H1 (cell line): ENCODE measurements around the gene TPPP3.

ENCODE experiments used
- CBX8 ChIP-seq: fragments of 300-800, 300-1000 bp; sonication (generic); IDR thresholded peaks from 2 replicates; pipeline ENCODE4 v1.7.1; 2016; ENCODE audit warnings: low read depth, low read length, borderline replicate concordance
- CEBPB ChIP-seq: IDR thresholded peaks from 2 replicates; pipeline ENCODE4 v1.6.1; 2012; ENCODE audit warnings: low read depth, low read length
- CTCF ChIP-seq, 3 experiments: IDR thresholded peaks; 1 replicate in 2 of 3; 2 replicates in 1 of 3; pipeline versions ENCODE4 v1.5.1 to v1.6.1; 2011; ENCODE audit warnings: low read length in 3 of 3, mild to moderate bottlenecking in 3 of 3, inconsistent platforms in 2 of 3, low read depth in 1 of 3, moderate library complexity in 1 of 3; ENCODE audit not compliant: insufficient read depth in 1 of 3; ENCODE audit errors: control extremely low read depth in 1 of 3
- EP300 ChIP-seq, 2 experiments: IDR thresholded peaks; 1 replicate in 1 of 2; 2 replicates in 1 of 2; pipeline ENCODE4 v1.6.1; 2011 to 2012; ENCODE audit warnings: low read depth in 2 of 2, low read length in 2 of 2, mild to moderate bottlenecking in 2 of 2, borderline replicate concordance in 1 of 2, inconsistent platforms in 1 of 2, moderate library complexity in 1 of 2
- EZH2 ChIP-seq: fragments of 200-600 bp; sonication (generic); IDR thresholded peaks from 2 replicates; pipeline ENCODE4 v1.7.1; 2012; ENCODE audit warnings: low read depth, mild to moderate bottlenecking, moderate library complexity, low read length, inconsistent platforms; ENCODE audit not compliant: severe bottlenecking
- KDM1A ChIP-seq: fragments of 200-600, 300-600 bp; sonication (generic); IDR thresholded peaks from 2 replicates; pipeline ENCODE4 v1.7.1; 2016; ENCODE audit warnings: mild to moderate bottlenecking, low read length, borderline replicate concordance
- MAX ChIP-seq: IDR thresholded peaks from 2 replicates; pipeline ENCODE4 v1.6.1; 2012; ENCODE audit warnings: inconsistent platforms
- POLR2A ChIP-seq, 2 experiments: IDR thresholded peaks; 1 replicate in 1 of 2; 2 replicates in 1 of 2; pipeline ENCODE4 v1.6.1; 2011; ENCODE audit warnings: low read depth in 2 of 2, low read length in 2 of 2, mild to moderate bottlenecking in 2 of 2; ENCODE audit errors: control extremely low read depth in 1 of 2
- POLR2AphosphoS5 ChIP-seq: IDR thresholded peaks from 2 replicates; pipeline ENCODE4 v1.6.1; 2011; ENCODE audit warnings: low read depth, low read length
- SRF ChIP-seq: IDR thresholded peaks from 2 replicates; pipeline ENCODE4 v1.6.1; 2011; ENCODE audit warnings: mild to moderate bottlenecking, low read depth, low read length, moderate library complexity
- TCF12 ChIP-seq: IDR thresholded peaks from 2 replicates; pipeline ENCODE4 v1.6.1; 2011; ENCODE audit warnings: low read depth, mild to moderate bottlenecking, low read length
- TEAD4 ChIP-seq: IDR thresholded peaks from 2 replicates; pipeline ENCODE4 v1.6.1; 2012; ENCODE audit warnings: low read depth, low read length, inconsistent platforms, mixed read lengths
- YY1 ChIP-seq: IDR thresholded peaks from 2 replicates; pipeline ENCODE4 v1.6.1; 2011; ENCODE audit warnings: low read depth, mild to moderate bottlenecking, low read length

- TF ChIP-seq CTCF (IDR thresholded peaks at IDR 0.05; ENCODE audit: control extremely low read depth in 1 of 3, insufficient read depth in 1 of 3, low read depth in 1 of 3, low read length in 3 of 3) (no peak), SRF (no peak), EZH2 (no peak), MAX (no peak), YY1 (no peak), POLR2A (IDR thresholded peaks at IDR 0.05; ENCODE audit: control extremely low read depth in 1 of 2, low read depth in 2 of 2, low read length in 2 of 2) (no peak), CEBPB (no peak), POLR2AphosphoS5 (no peak), TEAD4 (no peak), CBX8 (no peak), EP300 (IDR thresholded peaks at IDR 0.05; ENCODE audit: borderline replicate concordance in 1 of 2, low read depth in 2 of 2, low read length in 2 of 2) (no peak), KDM1A (no peak), TCF12 (no peak)
Measured at GRCh38 chr16:67392301-67393059, 818 bp downstream of the TPPP3 start.
